HG03378 (cell line): Measurements from ENCODE around the gene BTK.
A peak's percentile ranks its signal among the peaks of the same experiment; 100 is the strongest.
"Not testable (repeated sequence)": the region's sequence is repeated elsewhere in the genome, so short reads cannot be mapped to it uniquely, and the experiment has no call there.

ENCODE experiments used
- ATAC-seq: cut with Tn5 transposase; IDR thresholded peaks from one replicate; pipeline ENCODE4 v1.9.1; 2021; ENCODE audit warnings: mild to moderate bottlenecking, moderate library complexity; ENCODE audit not compliant: unreplicated experiment

Gene BTK

DNA sequence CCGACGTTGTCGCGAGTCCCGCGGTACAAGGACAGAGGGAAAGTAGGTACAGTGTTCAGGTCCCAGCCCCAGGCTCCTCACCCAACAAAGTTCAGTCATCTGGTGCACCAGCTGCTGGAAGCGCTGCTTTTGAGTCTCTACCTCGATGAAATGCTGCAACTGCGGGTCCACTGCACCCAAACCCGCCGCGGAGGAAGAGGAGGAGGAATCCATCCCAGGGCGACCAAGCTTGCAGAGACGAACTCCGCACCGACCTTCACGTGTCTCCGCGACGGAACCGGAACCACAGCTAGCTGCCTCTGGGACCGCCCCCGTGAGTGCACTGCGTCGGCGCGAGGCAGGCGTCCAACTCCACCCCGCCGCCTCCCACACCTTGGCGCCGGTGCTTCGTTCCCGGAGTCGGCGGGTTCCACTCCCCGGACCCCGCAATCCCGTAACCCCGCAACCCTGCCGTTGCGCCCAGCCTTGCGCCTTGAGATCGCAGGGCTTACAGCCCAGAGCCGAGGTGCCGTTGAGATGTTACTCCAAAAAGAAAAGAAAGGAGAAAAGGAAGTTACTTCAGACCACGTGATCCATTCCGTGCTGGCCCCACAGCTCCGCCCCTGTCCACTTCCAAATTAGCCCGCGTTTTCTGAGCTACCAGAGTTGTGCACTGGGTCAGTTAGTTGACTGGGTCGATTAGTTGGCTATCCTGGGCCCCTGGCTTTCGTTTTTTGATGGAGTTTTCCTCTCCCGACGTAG, 37.4 kb downstream of the BTK start, which contains the start of gene TIMM8A:
TSS of gene TIMM8A (minus strand) at position 291 of the 741 bp plus-strand sequence. CDS start at position 213, 78 bp downstream.
- peak; percentile 92 for ATAC-seq

DNA sequence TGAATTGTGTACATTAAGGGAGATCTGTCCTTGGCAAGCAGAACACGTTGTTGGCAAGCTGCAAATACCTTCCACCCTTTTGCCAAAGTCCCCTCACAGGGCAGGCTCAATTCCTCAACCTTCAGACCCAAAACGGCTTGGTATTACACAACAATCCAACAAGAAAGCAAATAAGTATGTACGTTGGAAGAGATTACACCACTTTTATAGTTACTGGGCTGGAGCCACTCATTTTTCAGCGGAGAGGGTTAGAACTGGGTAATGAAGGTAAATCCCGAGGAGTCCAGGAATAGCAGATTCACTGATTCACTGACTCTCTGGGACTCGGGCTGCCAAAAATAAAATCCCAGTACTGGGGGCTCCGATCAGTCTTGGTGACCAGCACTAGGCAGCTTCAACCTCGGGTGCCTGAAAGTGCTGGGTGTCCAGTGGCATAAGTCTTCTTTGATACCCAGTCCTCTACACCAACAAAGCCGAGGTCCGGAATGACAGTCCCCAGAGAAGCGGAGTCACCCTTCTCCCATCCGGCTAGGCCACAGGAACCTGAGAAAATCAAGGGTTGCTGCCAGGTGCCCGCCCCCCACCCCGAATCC, 38.0 kb downstream of the BTK start:
- ATAC-seq = peak; percentile 8

DNA sequence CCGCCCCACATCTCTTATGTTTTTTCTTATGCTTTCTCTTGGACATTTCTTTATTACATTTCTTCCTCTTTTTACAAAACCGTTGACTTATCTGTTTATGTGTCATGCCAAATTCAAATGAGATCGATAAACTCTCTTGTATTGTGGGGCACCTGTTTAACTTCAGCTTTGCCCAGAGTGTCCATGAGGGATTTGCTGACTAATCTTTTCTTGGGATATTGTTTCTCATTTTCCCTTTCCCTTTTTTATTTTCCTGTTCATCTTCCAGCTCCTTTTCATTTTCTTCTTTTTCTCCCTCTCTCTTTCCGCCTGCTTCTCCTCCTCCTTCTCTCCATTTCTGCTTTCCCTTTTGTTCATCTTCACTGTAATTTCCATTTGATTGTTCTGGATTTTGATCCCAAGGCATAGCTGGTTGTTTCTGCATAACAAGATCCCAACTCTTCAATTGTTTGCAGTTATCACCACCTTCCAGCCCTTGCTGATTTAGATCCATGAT, 48.2 kb downstream of the BTK start:
- no peak for ATAC-seq

DNA sequence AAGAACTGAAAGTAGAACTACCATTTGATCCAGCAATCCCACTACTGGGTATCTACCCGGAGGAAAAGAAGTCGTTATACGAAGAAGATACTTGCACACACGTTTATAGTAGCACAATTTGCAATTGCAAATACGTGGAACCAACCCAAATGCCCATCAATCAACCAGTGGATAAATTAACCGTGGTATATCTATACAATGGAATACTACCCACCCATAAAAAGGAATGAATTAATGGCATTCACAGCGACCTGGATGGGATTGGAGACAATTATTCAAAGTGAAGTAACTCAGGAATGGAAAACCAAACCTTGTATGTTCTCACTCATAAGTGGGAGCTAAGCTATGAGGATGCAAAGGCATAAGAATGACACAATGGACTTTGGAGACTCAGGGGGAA, 51.7 kb downstream of the BTK start:
- ATAC-seq = not testable (repeated sequence)

DNA sequence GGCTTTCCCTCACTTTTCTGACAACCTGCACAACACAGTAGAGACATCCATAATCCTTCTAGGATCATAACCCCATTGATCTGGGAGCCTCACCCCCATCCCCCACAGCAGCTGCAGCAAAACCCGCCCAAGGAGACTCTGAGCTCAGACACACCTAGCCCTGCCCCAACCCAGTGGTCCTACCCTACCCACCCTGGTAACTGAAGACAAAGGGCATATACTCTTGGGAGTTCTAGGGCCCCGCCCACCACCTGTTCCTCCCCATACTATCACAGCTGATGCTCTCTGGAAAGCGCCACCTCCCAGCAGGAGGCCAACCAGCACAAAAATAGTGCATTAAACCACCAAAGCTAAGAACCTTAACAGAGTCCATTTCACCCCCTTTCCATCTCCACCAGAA, 59.4 kb downstream of the BTK start:
- ATAC-seq = not testable (repeated sequence)

DNA sequence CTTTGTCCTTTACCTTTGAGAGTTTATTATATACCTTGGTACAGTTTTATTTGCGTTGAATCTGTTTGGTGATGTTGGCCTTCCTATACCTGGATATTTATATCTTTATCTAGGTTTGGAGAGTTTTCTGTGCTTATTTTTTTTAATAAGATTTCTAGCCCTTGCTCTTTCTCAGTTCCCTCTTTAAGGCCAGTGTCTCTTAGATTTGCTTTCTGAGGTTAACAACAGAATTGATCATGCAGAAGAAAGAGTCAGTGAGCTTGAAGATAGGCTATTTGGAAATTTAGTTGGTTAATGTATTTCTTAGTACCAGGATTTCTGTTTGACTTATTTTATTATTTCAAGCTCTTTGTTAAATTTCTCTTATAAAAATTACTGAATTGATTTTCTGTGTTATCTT, 82.2 kb downstream of the BTK start:
- ATAC-seq = no peak
